22Rv1 (cell line): Measurements from ENCODE around the gene KIF12.
A peak's percentile ranks its signal among the peaks of the same experiment; 100 is the strongest.

Source experiments
- H3K27ac ChIP-seq: fragments of 450-650 bp; 2 replicates; pipeline ENCODE4 v1.5.1; 2017
- ZFX ChIP-seq: fragments of 450-650 bp; IDR thresholded peaks from 2 replicates; pipeline ENCODE4 v1.6.1; 2017; ENCODE audit warnings: antibody characterized with exemption, borderline replicate concordance
- TF ChIP-seq, protein P1 (sequence below): fragments of 450-650 bp; IDR thresholded peaks from 2 replicates; pipeline ENCODE4 v1.5.1; 2017; ENCODE audit warnings: mild to moderate bottlenecking

KIF12 gene

DNA sequence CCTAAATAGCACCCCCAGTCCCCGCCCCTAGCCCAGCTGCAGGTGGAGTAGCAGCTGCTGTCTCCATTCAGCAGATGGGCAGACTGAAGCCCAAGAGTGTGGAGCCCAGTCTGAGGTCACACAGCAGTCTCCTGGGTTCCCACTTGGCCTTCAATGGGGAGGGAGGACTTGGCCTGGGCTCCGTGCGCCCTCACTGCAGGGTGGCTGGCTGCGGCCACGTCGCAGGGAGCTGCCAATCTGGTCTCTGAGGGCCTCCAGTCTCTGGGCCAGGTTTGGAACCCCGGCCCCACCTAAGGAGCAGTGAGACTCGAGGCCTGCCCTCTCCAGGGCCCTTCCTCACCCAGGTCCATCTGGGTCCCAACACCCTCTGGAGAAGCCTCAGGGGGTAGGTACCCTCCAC, 7.4 kb downstream of the KIF12 start:
- 0 out of 2 replicates have a peak overlapping the region, but pooled peaks have one; percentile 10 for H3K27ac ChIP-seq
- TF ChIP-seq, protein P1, sequence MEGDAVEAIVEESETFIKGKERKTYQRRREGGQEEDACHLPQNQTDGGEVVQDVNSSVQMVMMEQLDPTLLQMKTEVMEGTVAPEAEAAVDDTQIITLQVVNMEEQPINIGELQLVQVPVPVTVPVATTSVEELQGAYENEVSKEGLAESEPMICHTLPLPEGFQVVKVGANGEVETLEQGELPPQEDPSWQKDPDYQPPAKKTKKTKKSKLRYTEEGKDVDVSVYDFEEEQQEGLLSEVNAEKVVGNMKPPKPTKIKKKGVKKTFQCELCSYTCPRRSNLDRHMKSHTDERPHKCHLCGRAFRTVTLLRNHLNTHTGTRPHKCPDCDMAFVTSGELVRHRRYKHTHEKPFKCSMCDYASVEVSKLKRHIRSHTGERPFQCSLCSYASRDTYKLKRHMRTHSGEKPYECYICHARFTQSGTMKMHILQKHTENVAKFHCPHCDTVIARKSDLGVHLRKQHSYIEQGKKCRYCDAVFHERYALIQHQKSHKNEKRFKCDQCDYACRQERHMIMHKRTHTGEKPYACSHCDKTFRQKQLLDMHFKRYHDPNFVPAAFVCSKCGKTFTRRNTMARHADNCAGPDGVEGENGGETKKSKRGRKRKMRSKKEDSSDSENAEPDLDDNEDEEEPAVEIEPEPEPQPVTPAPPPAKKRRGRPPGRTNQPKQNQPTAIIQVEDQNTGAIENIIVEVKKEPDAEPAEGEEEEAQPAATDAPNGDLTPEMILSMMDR, result no peak
- TF ChIP-seq ZFX, result no peak

DNA sequence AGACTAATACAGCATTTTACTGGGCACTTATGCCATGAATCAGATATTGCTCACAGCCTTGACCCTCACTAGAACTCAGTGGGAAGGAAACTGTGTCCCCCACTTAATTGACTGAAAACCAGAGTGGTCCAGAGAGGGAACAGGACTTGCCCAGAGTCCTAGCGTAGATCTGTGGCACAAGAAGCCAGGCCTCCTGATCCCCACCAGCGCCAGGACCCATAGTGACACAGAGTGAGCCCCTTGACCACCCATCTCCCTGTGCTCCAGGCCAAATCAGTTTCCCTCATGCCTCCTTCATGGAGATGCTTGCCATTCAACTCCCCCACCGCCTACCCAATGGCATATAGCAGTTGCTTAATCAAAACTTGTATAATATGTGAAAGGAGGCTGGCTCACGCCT, 8.3 kb downstream of the KIF12 start:
- H3K27ac ChIP-seq, result peak overlapping the region; percentile 100
- TF ChIP-seq, protein P1, result no peak
- TF ChIP-seq ZFX, result no peak

DNA sequence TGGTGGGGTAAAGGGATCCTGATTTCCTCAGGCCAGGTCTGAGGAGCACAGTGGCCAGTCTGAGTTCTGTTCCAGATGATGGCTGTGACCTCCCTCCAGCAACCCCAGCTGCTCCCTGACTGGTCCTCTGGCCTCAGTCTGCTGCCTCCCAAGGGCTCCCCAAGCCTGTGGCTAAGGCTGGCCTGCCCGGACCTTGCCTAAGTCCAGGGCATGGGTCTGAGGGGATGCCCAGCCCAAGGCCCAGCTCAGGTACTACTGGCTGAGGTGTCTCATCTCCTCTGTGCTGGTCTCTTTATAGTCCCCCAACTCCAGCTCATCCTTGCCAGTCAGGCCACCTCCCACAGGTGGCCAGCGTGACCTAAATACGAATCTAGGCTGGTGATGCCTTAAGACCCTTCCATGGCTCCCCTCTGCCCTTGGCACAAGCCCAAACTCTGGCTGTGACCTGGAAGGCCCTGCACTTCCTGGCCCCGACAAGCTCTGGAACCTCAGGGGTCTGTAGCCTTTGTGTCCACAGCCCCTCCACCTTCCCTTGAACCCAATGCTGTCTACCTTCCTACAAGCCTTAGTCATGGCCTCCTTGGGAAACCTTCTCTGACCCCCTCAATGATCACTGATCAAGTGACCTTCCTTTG, 9.8 kb downstream of the KIF12 start:
- H3K27ac ChIP-seq, result peak overlapping the region; percentile 100
- no peak for TF ChIP-seq ZFX
- TF ChIP-seq, protein P1, result no peak

DNA sequence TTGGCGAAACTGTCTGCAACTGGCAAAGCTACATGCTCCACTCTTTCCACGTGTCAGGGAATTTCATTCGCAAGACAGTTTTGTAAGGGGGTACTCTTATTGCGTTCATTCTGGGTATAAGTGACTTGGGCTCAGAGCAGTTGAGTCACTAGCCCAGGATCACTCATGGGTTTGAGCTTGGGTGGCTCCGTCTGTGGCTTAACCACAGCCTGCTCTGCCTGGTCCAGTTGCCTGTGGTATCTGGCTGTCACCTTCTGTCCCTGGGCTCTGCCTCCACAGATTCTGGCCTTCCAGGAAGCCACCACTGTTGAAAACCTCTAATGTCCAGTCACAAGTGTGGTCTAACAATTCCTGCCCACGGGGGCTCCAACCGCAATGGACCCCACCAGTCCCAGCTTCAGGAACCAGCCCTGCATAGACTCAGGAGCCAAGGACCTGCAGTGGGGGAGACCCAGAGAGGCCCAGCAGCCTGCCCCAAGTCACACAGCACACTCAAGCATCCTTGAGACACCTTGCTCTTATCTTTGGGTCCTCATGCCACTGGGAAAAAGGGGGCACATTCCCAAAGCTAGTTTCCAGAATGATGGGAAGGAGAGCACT, 10.4 kb downstream of the KIF12 start:
- peak overlapping the region; percentile 100 for H3K27ac ChIP-seq
- no peak for TF ChIP-seq ZFX
- TF ChIP-seq, protein P1, result no peak

DNA sequence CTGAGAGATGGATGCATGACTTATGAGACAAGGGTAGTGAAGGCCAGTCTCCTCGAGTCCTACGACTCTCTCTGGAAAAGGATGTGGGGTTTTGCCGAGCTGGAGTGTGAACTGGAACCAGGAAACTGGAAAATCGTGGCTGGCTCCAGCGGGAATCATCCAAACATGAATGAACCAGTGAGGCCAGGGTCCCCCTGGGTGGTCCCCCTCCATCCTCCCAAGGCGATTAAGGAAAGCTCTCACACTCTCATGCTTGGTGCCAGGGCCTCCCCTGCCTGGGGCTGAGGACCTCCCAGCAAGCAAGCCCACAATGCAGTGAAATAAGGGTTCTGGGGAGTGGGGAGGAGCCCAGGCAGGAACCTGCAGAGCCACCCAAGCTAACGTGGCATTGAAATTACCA, 11.4 kb downstream of the KIF12 start:
- peak overlapping the region; percentile 100 for H3K27ac ChIP-seq

DNA sequence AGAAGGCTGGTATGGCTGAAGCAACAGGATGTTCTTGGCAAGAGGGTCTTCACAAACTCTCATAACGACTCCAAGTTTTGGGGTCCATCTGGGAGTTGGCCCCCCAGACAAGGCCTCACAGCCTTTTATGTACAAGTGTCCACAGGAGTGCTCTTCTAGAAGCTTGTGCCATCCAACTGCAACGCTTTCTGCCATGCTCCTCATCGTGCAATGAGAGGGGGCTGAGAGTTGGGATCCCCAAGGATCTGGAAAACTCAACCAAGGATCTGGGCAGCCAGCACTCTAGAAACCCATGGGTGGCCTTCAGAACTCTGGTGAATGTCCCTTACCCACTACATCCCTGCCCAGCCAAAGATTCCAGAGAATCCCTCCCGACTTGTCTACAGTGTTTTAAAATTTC, 12.5 kb downstream of the KIF12 start:
- peak overlapping the region; percentile 100 for H3K27ac ChIP-seq
- TF ChIP-seq ZFX, result no peak
- TF ChIP-seq, protein P1, result no peak

More for the DNA sequence above, 11.4 kb downstream of the KIF12 start:
- TF ChIP-seq, protein P1, result no peak
- no peak for TF ChIP-seq ZFX

DNA sequence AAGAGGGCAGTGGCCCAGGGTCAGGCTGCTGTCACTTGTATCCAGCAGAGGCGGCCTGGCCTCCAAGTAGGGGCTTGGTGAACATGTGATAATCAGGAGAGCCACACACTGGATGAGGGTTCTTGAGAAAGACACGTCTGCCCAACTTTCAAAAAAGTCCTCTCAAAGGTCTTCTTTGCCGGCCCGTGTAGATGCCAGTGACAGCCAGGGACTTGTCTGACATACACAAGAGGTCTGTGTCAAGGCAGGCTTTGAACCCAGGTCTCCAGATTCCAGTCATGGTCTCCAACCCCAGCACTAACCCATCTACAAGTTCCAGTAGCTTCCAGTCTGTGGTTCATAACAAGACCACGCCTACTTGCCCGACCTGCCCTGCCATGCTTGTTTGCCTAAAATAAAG, 13.1 kb downstream of the KIF12 start:
- peak overlapping the region; percentile 100 for H3K27ac ChIP-seq
- TF ChIP-seq, protein P1, result no peak
- TF ChIP-seq ZFX, result no peak
